GM23338 (cell line): ENCODE measurements around the gene C1orf21. TPM values are rescaled to one million over a fixed set of nuclear protein-coding genes. Genes with fewer than 3 reads are reported as not detected.

Experiments used
- ATAC-seq: fragments of 200-7000 bp; cut with Tn5 transposase; 3 replicates; pipeline ENCODE4 v1.9.1; 2020
- DNase-seq: peaks from one replicate; pipeline ENCODE4 v3.0.0-alpha.2; 2015; ENCODE audit warnings: low spot score
- H2AFZ ChIP-seq: fragments of 200-600 bp; sonication (generic); 2 replicates; pipeline ENCODE4 v1.8.0; 2016; ENCODE audit warnings: antibody characterized with exemption, mild to moderate bottlenecking, moderate library complexity
- H3F3A ChIP-seq: fragments of 200-600 bp; sonication (generic); replicated peaks from 2 replicates; pipeline ENCODE4 v1.8.0; 2017; ENCODE audit warnings: antibody characterized with exemption, mixed run types, low read depth
- H3K27ac ChIP-seq: fragments of 200-600 bp; sonication (generic); 2 replicates; pipeline ENCODE4 v1.6.1; 2016; ENCODE audit warnings: low read depth
- H3K27me3 ChIP-seq: fragments of 200-600 bp; sonication (generic); 2 replicates; pipeline ENCODE4 v1.8.0; 2016; ENCODE audit warnings: mild to moderate bottlenecking, mixed run types, moderate library complexity; ENCODE audit not compliant: insufficient read depth
- H3K36me3 ChIP-seq: fragments of 200-600 bp; sonication (generic); 2 replicates; pipeline ENCODE4 v1.8.0; 2016; ENCODE audit warnings: mild to moderate bottlenecking; ENCODE audit not compliant: insufficient read depth
- H3K4me1 ChIP-seq: fragments of 200-600 bp; sonication (generic); 2 replicates; pipeline ENCODE4 v1.8.0; 2016; ENCODE audit warnings: mild to moderate bottlenecking, moderate library complexity; ENCODE audit not compliant: insufficient read depth
- H3K4me2 ChIP-seq: fragments of 200-600 bp; sonication (generic); 2 replicates; pipeline ENCODE4 v1.7.1; 2017; ENCODE audit warnings: mixed run types
- H3K4me3 ChIP-seq: fragments of 200-600 bp; sonication (generic); 2 replicates; pipeline ENCODE4 v1.6.1; 2016; ENCODE audit warnings: mixed run types
- H3K79me2 ChIP-seq: fragments of 200-600 bp; sonication (generic); replicated peaks from 2 replicates; pipeline ENCODE4 v1.8.0; 2017; ENCODE audit warnings: mild to moderate bottlenecking; ENCODE audit not compliant: insufficient read depth
- H3K9me2 ChIP-seq: fragments of 200-600 bp; sonication (generic); 2 replicates; pipeline ENCODE4 v1.8.0; 2017; ENCODE audit not compliant: insufficient read depth
- H4K20me1 ChIP-seq: fragments of 200-600 bp; sonication (generic); replicated peaks from 2 replicates; pipeline ENCODE4 v1.8.0; 2017; ENCODE audit warnings: mild to moderate bottlenecking; ENCODE audit not compliant: insufficient read depth
- H3K27ac Mint-ChIP-seq: 2 replicates; pipeline ENCODE4 v1.8.0; 2020; ENCODE audit warnings: inconsistent platforms, mild to moderate bottlenecking, moderate library complexity, mixed read lengths
- H3K27me3 Mint-ChIP-seq: 3 replicates; pipeline ENCODE4 v1.8.0; 2022; ENCODE audit warnings: low read depth, mild to moderate bottlenecking, moderate library complexity, mixed read lengths, inconsistent platforms; ENCODE audit not compliant: insufficient read depth, poor library complexity
- H3K36me3 Mint-ChIP-seq: 3 replicates; pipeline ENCODE4 v1.8.0; 2021; ENCODE audit warnings: low read depth, mild to moderate bottlenecking, inconsistent platforms, moderate library complexity, mixed read lengths
- H3K4me1 Mint-ChIP-seq: 3 replicates; pipeline ENCODE4 v1.8.0; 2020; ENCODE audit warnings: mild to moderate bottlenecking, inconsistent platforms, mixed read lengths
- H3K4me3 Mint-ChIP-seq: 3 replicates; pipeline ENCODE4 v1.8.0; 2021; ENCODE audit warnings: moderate library complexity, mild to moderate bottlenecking, inconsistent platforms, mixed read lengths
- H3K9me3 Mint-ChIP-seq: 3 replicates; pipeline ENCODE4 v1.8.0; 2020; ENCODE audit warnings: moderate library complexity, mild to moderate bottlenecking, inconsistent platforms, mixed read lengths
- CREB1 ChIP-seq: fragments of 250-450 bp; sonication (Bioruptor Pico); IDR thresholded peaks from 2 replicates; pipeline ENCODE4 v1.5.0; 2020; ENCODE audit warnings: low read depth, mild to moderate bottlenecking, moderate library complexity
- EZH2 ChIP-seq: fragments of 200-600 bp; sonication (generic); IDR thresholded peaks from one replicate; pipeline ENCODE4 v1.8.0; 2017; ENCODE audit warnings: antibody characterized with exemption, mild to moderate bottlenecking, low read depth; ENCODE audit not compliant: unreplicated experiment
- EZH2phosphoT487 ChIP-seq: fragments of 200-600 bp; sonication (generic); IDR thresholded peaks from one replicate; pipeline ENCODE4 v1.8.1; 2018; ENCODE audit warnings: antibody characterized with exemption; ENCODE audit not compliant: unreplicated experiment
- JUNB ChIP-seq: IDR thresholded peaks from one replicate; pipeline ENCODE4 v1.6.1; 2016; ENCODE audit warnings: antibody characterized with exemption; ENCODE audit not compliant: unreplicated experiment
- NANOG ChIP-seq: IDR thresholded peaks from 2 replicates; pipeline ENCODE4 v1.6.1; 2016; ENCODE audit warnings: antibody characterized with exemption, borderline replicate concordance
- POLR2AphosphoS5 ChIP-seq: IDR thresholded peaks from 2 replicates; pipeline ENCODE4 v1.6.1; 2016; ENCODE audit warnings: antibody characterized with exemption, low read depth
- STAT1 ChIP-seq: IDR thresholded peaks from one replicate; pipeline ENCODE4 v1.6.1; 2016; ENCODE audit warnings: antibody characterized with exemption; ENCODE audit not compliant: unreplicated experiment
- ZNF114 ChIP-seq: fragments of 250-450 bp; sonication (Bioruptor Pico); IDR thresholded peaks from 2 replicates; pipeline ENCODE4 v1.5.0; 2020; ENCODE audit warnings: mild to moderate bottlenecking, moderate library complexity
- ZNF331 ChIP-seq: fragments of 250-450 bp; sonication (Bioruptor Pico); IDR thresholded peaks from 2 replicates; pipeline ENCODE4 v1.5.0; 2020; ENCODE audit warnings: low read depth, mild to moderate bottlenecking, moderate library complexity
- polyA plus RNA-seq: library from polyadenylated mRNA; unstranded; fragments of >200 nt; fragmentation: Nextera tagmentation; extraction: Ambion mirVana; gene quantifications from 2 replicates; pipeline ENCODE4 v1.2.1, GENCODE V29; 2016
- total RNA-seq: library from RNA; depleted of rRNA; stranded (reverse); fragments of >200 nt; shearing (Covaris generic); gene quantifications from 2 replicates; pipeline ENCODE4 v1.2.3, GENCODE V29; 2014
- TF ChIP-seq, protein P1 (sequence below): IDR thresholded peaks from one replicate; pipeline ENCODE4 v1.6.1; 2018; ENCODE audit warnings: antibody characterized with exemption; ENCODE audit not compliant: unreplicated experiment
- TF ChIP-seq, protein P2 (sequence below): fragments of 250-450 bp; sonication (Bioruptor Pico); IDR thresholded peaks from 2 replicates; pipeline ENCODE4 v1.5.0; 2020; ENCODE audit warnings: mild to moderate bottlenecking, moderate library complexity
- TF ChIP-seq, protein P3 (sequence below): IDR thresholded peaks from 2 replicates; pipeline ENCODE4 v1.6.1; 2016; ENCODE audit warnings: antibody characterized with exemption
- TF ChIP-seq, protein P4 (sequence below), 2 experiments: fragments of 200-600 bp in 1 of 2; sonication (generic) in 1 of 2; conservative IDR thresholded peaks; 2 replicates each; pipeline versions ENCODE4 v1.5.1 to v1.6.1; 2016 to 2017; ENCODE audit warnings: antibody characterized with exemption in 2 of 2, low read depth in 2 of 2, mild to moderate bottlenecking in 2 of 2, moderate library complexity in 1 of 2

C1orf21 gene
- total and polyA plus RNA-seq, 2 experiments from 2014 or later, result 28.0 to 40.4 TPM

DNA sequence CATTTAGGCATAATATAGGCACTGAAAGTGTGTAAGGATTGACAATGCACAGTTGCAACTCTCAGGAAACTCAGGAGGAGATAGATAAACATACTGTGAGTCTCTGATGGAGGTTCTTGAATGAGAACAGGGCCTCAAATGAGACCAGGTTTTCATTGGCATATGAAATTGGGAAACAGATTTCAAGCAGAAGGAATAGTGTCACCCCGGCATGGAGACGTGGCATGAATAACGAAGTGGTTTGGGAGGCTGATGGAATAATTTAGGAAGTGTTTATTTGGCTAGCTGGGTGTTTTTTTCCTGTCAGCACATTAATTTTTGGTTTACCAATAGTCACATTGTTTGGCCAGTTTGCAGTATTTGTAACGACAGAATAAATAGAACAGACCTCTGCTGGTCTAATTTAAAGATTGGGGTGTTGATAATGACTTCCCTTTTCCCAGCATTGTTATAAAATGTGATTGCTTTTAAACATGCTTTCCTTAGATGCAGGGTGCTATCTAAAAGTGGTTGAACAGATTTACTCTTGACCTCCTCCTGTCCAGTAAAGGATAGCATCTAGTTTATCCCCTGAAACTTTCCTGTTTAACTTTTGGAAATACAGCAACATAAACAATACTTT, 132.0 kb downstream of the C1orf21 start:
- Mint-ChIP-seq H3K9me3 (no peaks in the 10 kb centered on the region), H3K27me3 (no peaks in the 10 kb centered on the region), H3K4me1 (peaks cover 19% of the 10 kb centered on the region), H3K27ac (no peak overlapping the region), H3K36me3 (peaks cover 3% of the 10 kb centered on the region; the same call in 1 of the 3 replicates), H3K4me3 (no peak overlapping the region)
- no peaks in the 10 kb centered on the region for H3K9me2 ChIP-seq
- no peaks in the 10 kb centered on the region for H3F3A ChIP-seq
- no peak overlapping the region for H3K27ac ChIP-seq
- H2AFZ ChIP-seq, result no peak overlapping the region
- no peaks in the 10 kb centered on the region for H3K27me3 ChIP-seq
- H4K20me1 ChIP-seq, result no peaks in the 10 kb centered on the region
- H3K4me3 ChIP-seq, result no peak overlapping the region
- H3K36me3 ChIP-seq, result no peaks in the 10 kb centered on the region
- no peak for ATAC-seq
- H3K79me2 ChIP-seq, result no peaks in the 10 kb centered on the region
- 0 out of 2 replicates have a peak, but pooled peaks cover 9% of the 10 kb centered on the region for H3K4me1 ChIP-seq
- H3K4me2 ChIP-seq, result no peak overlapping the region
- TF ChIP-seq JUNB, result no peak
- no peak for TF ChIP-seq STAT1
- no peak for TF ChIP-seq ZNF114 (CRISPR knock-in tag)
- TF ChIP-seq, protein P1, sequence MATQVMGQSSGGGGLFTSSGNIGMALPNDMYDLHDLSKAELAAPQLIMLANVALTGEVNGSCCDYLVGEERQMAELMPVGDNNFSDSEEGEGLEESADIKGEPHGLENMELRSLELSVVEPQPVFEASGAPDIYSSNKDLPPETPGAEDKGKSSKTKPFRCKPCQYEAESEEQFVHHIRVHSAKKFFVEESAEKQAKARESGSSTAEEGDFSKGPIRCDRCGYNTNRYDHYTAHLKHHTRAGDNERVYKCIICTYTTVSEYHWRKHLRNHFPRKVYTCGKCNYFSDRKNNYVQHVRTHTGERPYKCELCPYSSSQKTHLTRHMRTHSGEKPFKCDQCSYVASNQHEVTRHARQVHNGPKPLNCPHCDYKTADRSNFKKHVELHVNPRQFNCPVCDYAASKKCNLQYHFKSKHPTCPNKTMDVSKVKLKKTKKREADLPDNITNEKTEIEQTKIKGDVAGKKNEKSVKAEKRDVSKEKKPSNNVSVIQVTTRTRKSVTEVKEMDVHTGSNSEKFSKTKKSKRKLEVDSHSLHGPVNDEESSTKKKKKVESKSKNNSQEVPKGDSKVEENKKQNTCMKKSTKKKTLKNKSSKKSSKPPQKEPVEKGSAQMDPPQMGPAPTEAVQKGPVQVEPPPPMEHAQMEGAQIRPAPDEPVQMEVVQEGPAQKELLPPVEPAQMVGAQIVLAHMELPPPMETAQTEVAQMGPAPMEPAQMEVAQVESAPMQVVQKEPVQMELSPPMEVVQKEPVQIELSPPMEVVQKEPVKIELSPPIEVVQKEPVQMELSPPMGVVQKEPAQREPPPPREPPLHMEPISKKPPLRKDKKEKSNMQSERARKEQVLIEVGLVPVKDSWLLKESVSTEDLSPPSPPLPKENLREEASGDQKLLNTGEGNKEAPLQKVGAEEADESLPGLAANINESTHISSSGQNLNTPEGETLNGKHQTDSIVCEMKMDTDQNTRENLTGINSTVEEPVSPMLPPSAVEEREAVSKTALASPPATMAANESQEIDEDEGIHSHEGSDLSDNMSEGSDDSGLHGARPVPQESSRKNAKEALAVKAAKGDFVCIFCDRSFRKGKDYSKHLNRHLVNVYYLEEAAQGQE, result no peak
- no peak for TF ChIP-seq POLR2AphosphoS5
- no peak for TF ChIP-seq EZH2
- no peak for TF ChIP-seq CREB1 (CRISPR knock-in tag)
- no peak for TF ChIP-seq EZH2phosphoT487
- no peak for TF ChIP-seq ZNF331 (CRISPR knock-in tag)
- TF ChIP-seq, protein P2, sequence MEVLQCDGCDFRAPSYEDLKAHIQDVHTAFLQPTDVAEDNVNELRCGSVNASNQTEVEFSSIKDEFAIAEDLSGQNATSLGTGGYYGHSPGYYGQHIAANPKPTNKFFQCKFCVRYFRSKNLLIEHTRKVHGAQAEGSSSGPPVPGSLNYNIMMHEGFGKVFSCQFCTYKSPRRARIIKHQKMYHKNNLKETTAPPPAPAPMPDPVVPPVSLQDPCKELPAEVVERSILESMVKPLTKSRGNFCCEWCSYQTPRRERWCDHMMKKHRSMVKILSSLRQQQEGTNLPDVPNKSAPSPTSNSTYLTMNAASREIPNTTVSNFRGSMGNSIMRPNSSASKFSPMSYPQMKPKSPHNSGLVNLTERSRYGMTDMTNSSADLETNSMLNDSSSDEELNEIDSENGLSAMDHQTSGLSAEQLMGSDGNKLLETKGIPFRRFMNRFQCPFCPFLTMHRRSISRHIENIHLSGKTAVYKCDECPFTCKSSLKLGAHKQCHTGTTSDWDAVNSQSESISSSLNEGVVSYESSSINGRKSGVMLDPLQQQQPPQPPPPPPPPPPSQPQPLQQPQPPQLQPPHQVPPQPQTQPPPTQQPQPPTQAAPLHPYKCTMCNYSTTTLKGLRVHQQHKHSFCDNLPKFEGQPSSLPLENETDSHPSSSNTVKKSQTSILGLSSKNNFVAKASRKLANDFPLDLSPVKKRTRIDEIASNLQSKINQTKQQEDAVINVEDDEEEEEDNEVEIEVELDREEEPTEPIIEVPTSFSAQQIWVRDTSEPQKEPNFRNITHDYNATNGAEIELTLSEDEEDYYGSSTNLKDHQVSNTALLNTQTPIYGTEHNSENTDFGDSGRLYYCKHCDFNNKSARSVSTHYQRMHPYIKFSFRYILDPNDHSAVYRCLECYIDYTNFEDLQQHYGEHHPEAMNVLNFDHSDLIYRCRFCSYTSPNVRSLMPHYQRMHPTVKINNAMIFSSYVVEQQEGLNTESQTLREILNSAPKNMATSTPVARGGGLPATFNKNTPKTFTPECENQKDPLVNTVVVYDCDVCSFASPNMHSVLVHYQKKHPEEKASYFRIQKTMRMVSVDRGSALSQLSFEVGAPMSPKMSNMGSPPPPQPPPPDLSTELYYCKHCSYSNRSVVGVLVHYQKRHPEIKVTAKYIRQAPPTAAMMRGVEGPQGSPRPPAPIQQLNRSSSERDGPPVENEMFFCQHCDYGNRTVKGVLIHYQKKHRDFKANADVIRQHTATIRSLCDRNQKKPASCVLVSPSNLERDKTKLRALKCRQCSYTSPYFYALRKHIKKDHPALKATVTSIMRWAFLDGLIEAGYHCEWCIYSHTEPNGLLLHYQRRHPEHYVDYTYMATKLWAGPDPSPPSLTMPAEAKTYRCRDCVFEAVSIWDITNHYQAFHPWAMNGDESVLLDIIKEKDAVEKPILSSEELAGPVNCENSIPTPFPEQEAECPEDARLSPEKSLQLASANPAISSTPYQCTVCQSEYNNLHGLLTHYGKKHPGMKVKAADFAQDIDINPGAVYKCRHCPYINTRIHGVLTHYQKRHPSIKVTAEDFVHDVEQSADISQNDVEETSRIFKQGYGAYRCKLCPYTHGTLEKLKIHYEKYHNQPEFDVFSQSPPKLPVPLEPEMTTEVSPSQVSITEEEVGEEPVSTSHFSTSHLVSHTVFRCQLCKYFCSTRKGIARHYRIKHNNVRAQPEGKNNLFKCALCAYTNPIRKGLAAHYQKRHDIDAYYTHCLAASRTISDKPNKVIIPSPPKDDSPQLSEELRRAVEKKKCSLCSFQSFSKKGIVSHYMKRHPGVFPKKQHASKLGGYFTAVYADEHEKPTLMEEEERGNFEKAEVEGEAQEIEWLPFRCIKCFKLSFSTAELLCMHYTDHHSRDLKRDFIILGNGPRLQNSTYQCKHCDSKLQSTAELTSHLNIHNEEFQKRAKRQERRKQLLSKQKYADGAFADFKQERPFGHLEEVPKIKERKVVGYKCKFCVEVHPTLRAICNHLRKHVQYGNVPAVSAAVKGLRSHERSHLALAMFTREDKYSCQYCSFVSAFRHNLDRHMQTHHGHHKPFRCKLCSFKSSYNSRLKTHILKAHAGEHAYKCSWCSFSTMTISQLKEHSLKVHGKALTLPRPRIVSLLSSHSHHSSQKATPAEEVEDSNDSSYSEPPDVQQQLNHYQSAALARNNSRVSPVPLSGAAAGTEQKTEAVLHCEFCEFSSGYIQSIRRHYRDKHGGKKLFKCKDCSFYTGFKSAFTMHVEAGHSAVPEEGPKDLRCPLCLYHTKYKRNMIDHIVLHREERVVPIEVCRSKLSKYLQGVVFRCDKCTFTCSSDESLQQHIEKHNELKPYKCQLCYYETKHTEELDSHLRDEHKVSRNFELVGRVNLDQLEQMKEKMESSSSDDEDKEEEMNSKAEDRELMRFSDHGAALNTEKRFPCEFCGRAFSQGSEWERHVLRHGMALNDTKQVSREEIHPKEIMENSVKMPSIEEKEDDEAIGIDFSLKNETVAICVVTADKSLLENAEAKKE (CRISPR knock-in tag), result no peak
- TF ChIP-seq, protein P3, sequence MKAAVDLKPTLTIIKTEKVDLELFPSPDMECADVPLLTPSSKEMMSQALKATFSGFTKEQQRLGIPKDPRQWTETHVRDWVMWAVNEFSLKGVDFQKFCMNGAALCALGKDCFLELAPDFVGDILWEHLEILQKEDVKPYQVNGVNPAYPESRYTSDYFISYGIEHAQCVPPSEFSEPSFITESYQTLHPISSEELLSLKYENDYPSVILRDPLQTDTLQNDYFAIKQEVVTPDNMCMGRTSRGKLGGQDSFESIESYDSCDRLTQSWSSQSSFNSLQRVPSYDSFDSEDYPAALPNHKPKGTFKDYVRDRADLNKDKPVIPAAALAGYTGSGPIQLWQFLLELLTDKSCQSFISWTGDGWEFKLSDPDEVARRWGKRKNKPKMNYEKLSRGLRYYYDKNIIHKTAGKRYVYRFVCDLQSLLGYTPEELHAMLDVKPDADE, result no peak
- TF ChIP-seq, protein P4, sequence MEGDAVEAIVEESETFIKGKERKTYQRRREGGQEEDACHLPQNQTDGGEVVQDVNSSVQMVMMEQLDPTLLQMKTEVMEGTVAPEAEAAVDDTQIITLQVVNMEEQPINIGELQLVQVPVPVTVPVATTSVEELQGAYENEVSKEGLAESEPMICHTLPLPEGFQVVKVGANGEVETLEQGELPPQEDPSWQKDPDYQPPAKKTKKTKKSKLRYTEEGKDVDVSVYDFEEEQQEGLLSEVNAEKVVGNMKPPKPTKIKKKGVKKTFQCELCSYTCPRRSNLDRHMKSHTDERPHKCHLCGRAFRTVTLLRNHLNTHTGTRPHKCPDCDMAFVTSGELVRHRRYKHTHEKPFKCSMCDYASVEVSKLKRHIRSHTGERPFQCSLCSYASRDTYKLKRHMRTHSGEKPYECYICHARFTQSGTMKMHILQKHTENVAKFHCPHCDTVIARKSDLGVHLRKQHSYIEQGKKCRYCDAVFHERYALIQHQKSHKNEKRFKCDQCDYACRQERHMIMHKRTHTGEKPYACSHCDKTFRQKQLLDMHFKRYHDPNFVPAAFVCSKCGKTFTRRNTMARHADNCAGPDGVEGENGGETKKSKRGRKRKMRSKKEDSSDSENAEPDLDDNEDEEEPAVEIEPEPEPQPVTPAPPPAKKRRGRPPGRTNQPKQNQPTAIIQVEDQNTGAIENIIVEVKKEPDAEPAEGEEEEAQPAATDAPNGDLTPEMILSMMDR (conservative IDR thresholded peaks at IDR 0.05; ENCODE audit: low read depth in 2 of 2), result no peak
- no peak for TF ChIP-seq NANOG
- no peak for DNase-seq
